Caco-2 (cell line): ENCODE measurements around the gene SLMAP. TPM values are rescaled to one million over a fixed set of nuclear protein-coding genes. Genes with fewer than 3 reads are reported as not detected.

Experiments used
- BruUV-seq: library from RNA; stranded (reverse); fragments of 400-500 nt; replicated peaks from 2 replicates; lab custom pipeline; 2021; lab: Mats Ljungman, UMichigan
- CTCF ChIA-PET: fragments of 300-600 bp; sonication (Branson Sonifier 250); formaldehyde crosslinking; loops from one replicate; lab custom pipeline; 2022; ENCODE audit warnings: antibody characterized with exemption; lab: Charles Lee
- POLR2A ChIA-PET: fragments of 300-600 bp; sonication (Branson Sonifier 250); formaldehyde crosslinking; loops from one replicate; lab custom pipeline; 2022; ENCODE audit warnings: antibody characterized with exemption; lab: Charles Lee
- DNase-seq, 2 experiments: peaks; one replicate each; pipeline versions ENCODE4 v3.0.0 to v3.0.0-alpha.2; 2020 to 2022
- H3K27me3 ChIP-seq: replicated peaks from 2 replicates; pipeline ENCODE4 v1.6.0; 2011; ENCODE audit warnings: low read length; ENCODE audit not compliant: control insufficient read depth, insufficient read depth
- H3K36me3 ChIP-seq: 2 replicates; pipeline ENCODE4 v1.5.1; 2011; ENCODE audit warnings: low read length; ENCODE audit not compliant: control insufficient read depth, insufficient read depth
- H3K4me1 ChIP-seq: fragments of 250-450 bp; sonication (Bioruptor Pico); 2 replicates; pipeline ENCODE4 v1.5.1; 2020; ENCODE audit warnings: mild to moderate bottlenecking
- H3K4me3 ChIP-seq: 2 replicates; pipeline ENCODE4 v1.5.1; 2011; ENCODE audit warnings: low read depth, mild to moderate bottlenecking, control low read depth, low read length
- H3K9me3 ChIP-seq: fragments of 250-450 bp; sonication (Bioruptor Pico); 2 replicates; pipeline ENCODE4 v1.5.1; 2020; ENCODE audit warnings: mild to moderate bottlenecking, moderate library complexity
- H3K27ac Mint-ChIP-seq: one replicate; pipeline ENCODE4 v1.8.0; 2022; ENCODE audit warnings: mixed read lengths; ENCODE audit not compliant: unreplicated experiment
- H3K27me3 Mint-ChIP-seq: one replicate; pipeline ENCODE4 v1.8.0; 2022; ENCODE audit warnings: mixed read lengths; ENCODE audit not compliant: insufficient read depth, unreplicated experiment
- H3K36me3 Mint-ChIP-seq: one replicate; pipeline ENCODE4 v1.8.0; 2022; ENCODE audit warnings: mild to moderate bottlenecking, mixed read lengths; ENCODE audit not compliant: insufficient read depth, unreplicated experiment
- H3K4me1 Mint-ChIP-seq: one replicate; pipeline ENCODE4 v1.8.0; 2022; ENCODE audit warnings: low read depth, mixed read lengths; ENCODE audit not compliant: unreplicated experiment
- H3K4me3 Mint-ChIP-seq: one replicate; pipeline ENCODE4 v1.8.0; 2022; ENCODE audit warnings: mild to moderate bottlenecking, moderate library complexity, mixed read lengths; ENCODE audit not compliant: unreplicated experiment
- H3K9me3 Mint-ChIP-seq: one replicate; pipeline ENCODE4 v1.8.0; 2022; ENCODE audit warnings: mixed read lengths; ENCODE audit not compliant: unreplicated experiment
- CTCF ChIP-seq, 2 experiments: fragments of 200-600 bp in 1 of 2; IDR thresholded peaks; 1 replicate in 1 of 2; 2 replicates in 1 of 2; pipeline versions ENCODE4 v1.5.1 to v1.8.0; 2011 to 2022; ENCODE audit warnings: antibody characterized with exemption in 1 of 2, control low read depth in 1 of 2, inconsistent platforms in 1 of 2, low read depth in 1 of 2, low read length in 1 of 2, mild to moderate bottlenecking in 1 of 2, moderate library complexity in 1 of 2; ENCODE audit not compliant: insufficient read depth in 1 of 2, severe bottlenecking in 1 of 2, unreplicated experiment in 1 of 2
- intact Hi-C: fragments of 100-400 bp; cut with micrococcal nuclease; formaldehyde crosslinking; loops from one replicate; pipeline ENCODE4 v1.10.0; 2022; ENCODE audit not compliant: unreplicated experiment
- total RNA-seq: library from RNA; stranded (reverse); gene quantifications from 2 replicates; pipeline ENCODE4 v1.2.3, GENCODE V29; 2022

SLMAP gene
- total RNA-seq, 1 experiment from 2014 or later: 136 TPM

- Mint-ChIP-seq H3K4me1 (peaks cover 12% of the 10 kb centered on the region), H3K36me3 (peaks cover 14% of the 10 kb centered on the region), H3K27me3 (no peaks in the 10 kb centered on the region), H3K4me3 (no peak overlapping the region), H3K9me3 (no peaks in the 10 kb centered on the region), H3K27ac (no peak overlapping the region)
- Histone ChIP-seq H3K4me1 (peaks cover 13% of the 10 kb centered on the region), H3K9me3 (peaks cover 3% of the 10 kb centered on the region; the same call in 1 of the 2 replicates), H3K27me3 (no peaks in the 10 kb centered on the region), H3K4me3 (no peak overlapping the region), H3K36me3 (no peaks in the 10 kb centered on the region)
- no peak for DNase-seq
- intact Hi-C loops: no loop called here
- CTCF ChIA-PET: no interaction called here
- BruUV-seq: no TSS peak
- no peak for TF ChIP-seq CTCF (IDR thresholded peaks at IDR 0.05; ENCODE audit: insufficient read depth in 1 of 2, low read depth in 1 of 2, low read length in 1 of 2, severe bottlenecking in 1 of 2, unreplicated experiment in 1 of 2)
- POLR2A ChIA-PET: no interaction called here
Measured at GRCh38 chr3:57791245-57791644, 35.1 kb downstream of the SLMAP start.

GRCh38 chr3:57792198-57792597 is 36.1 kb downstream of the SLMAP start:
- H3K36me3 Mint-ChIP-seq: peaks cover 17% of the 10 kb centered on the region
- no TSS peak for BruUV-seq
- Histone ChIP-seq H3K27me3 (no peaks in the 10 kb centered on the region), H3K4me1 (peaks cover 18% of the 10 kb centered on the region), H3K9me3 (peaks cover 3% of the 10 kb centered on the region; the same call in 1 of the 2 replicates), H3K4me3 (no peak overlapping the region), H3K36me3 (no peaks in the 10 kb centered on the region)
- CTCF ChIA-PET: no interaction called here
- POLR2A ChIA-PET: no interaction called here
- no peak for TF ChIP-seq CTCF (IDR thresholded peaks at IDR 0.05; ENCODE audit: insufficient read depth in 1 of 2, low read depth in 1 of 2, low read length in 1 of 2, severe bottlenecking in 1 of 2, unreplicated experiment in 1 of 2)
- peaks cover 15% of the 10 kb centered on the region for H3K4me1 Mint-ChIP-seq
- no peak overlapping the region for H3K4me3 Mint-ChIP-seq
- no peaks in the 10 kb centered on the region for H3K27me3 Mint-ChIP-seq
- no peaks in the 10 kb centered on the region for H3K9me3 Mint-ChIP-seq
- no peak overlapping the region for H3K27ac Mint-ChIP-seq
- no peak for DNase-seq
- intact Hi-C loops: no loop called here

GRCh38 chr3:57793737-57794187 is 37.7 kb downstream of the SLMAP start:
- no peaks in the 10 kb centered on the region for H3K9me3 Mint-ChIP-seq
- H3K36me3 ChIP-seq: no peaks in the 10 kb centered on the region
- DNase-seq: no peak
- POLR2A ChIA-PET: interaction anchor here (0.5 kb wide), 1 partner anchor 576 kb away, joined by 20 read pairs; no protein-coding TSS in a partner anchor
- H3K27ac Mint-ChIP-seq: peak overlapping the region; percentile 4
- H3K9me3 ChIP-seq: peaks cover 3% of the 10 kb centered on the region; the same call in 1 of the 2 replicates
- no peak overlapping the region for H3K4me3 Mint-ChIP-seq
- peaks cover 25% of the 10 kb centered on the region for H3K4me1 Mint-ChIP-seq
- H3K4me3 ChIP-seq: no peak overlapping the region
- no peak for TF ChIP-seq CTCF (IDR thresholded peaks at IDR 0.05; ENCODE audit: insufficient read depth in 1 of 2, low read depth in 1 of 2, low read length in 1 of 2, severe bottlenecking in 1 of 2, unreplicated experiment in 1 of 2)
- intact Hi-C loops: no loop called here
- H3K4me1 ChIP-seq: peaks cover 33% of the 10 kb centered on the region
- no peaks in the 10 kb centered on the region for H3K27me3 ChIP-seq
- peaks cover 17% of the 10 kb centered on the region for H3K36me3 Mint-ChIP-seq
- CTCF ChIA-PET: no interaction called here
- no TSS peak for BruUV-seq
- no peaks in the 10 kb centered on the region for H3K27me3 Mint-ChIP-seq
